Measurements from ENCODE around the gene THSD7A. TPM values are rescaled to one million over a fixed set of nuclear protein-coding genes. Genes with fewer than 3 reads are reported as not detected.
A peak's percentile ranks its signal among the peaks of the same experiment; 100 is the strongest.

THSD7A gene
- total RNA-seq, 2 experiments from 2014 or later: not detected

GRCh38 chr7:11466517-11467105, 365.4 kb downstream of the THSD7A start:
- Mint-ChIP-seq H3K27me3 (no peaks in the 10 kb centered on the region), H3K4me1 (ENCODE audit: low read depth) (no peaks in the 10 kb centered on the region), H3K27ac (no peak overlapping the region), H3K4me3 (no peak overlapping the region), H3K36me3 (ENCODE audit: low read depth) (no peaks in the 10 kb centered on the region), H3K9me3 (no peaks in the 10 kb centered on the region)
- intact Hi-C loops (cut with micrococcal nuclease): no loop called here
- TF ChIP-seq, protein P1, sequence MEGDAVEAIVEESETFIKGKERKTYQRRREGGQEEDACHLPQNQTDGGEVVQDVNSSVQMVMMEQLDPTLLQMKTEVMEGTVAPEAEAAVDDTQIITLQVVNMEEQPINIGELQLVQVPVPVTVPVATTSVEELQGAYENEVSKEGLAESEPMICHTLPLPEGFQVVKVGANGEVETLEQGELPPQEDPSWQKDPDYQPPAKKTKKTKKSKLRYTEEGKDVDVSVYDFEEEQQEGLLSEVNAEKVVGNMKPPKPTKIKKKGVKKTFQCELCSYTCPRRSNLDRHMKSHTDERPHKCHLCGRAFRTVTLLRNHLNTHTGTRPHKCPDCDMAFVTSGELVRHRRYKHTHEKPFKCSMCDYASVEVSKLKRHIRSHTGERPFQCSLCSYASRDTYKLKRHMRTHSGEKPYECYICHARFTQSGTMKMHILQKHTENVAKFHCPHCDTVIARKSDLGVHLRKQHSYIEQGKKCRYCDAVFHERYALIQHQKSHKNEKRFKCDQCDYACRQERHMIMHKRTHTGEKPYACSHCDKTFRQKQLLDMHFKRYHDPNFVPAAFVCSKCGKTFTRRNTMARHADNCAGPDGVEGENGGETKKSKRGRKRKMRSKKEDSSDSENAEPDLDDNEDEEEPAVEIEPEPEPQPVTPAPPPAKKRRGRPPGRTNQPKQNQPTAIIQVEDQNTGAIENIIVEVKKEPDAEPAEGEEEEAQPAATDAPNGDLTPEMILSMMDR (IDR thresholded peaks at IDR 0.05): no peak
- ChIA-PET CTCF (no interaction called here), POLR2A (no interaction called here)
- no peak for DNase-seq
- ATAC-seq: no peak

DNA sequence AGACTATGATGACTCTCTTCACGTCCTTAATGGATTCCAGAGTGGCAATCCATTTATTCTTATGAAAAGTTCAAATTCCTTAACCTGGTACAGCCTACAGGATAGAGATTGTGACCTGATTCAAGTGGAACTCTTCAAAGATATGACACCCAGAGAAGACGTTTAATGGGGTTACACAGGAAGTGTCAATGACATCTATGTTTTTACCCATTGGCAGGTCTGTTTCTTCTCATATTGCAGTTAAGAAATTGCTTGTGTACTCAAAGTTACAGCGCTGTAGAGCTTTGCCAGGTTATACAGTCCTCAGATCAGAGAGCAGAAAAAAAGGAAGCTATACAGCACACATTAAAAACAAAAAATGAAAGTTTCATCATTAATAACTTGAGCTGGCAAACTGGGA, 367.4 kb downstream of the THSD7A start:
- DNase-seq (no peak), ATAC-seq (no peak)
- Mint-ChIP-seq H3K27me3 (no peaks in the 10 kb centered on the region), H3K27ac (no peak overlapping the region), H3K36me3 (ENCODE audit: low read depth) (no peaks in the 10 kb centered on the region), H3K4me3 (no peak overlapping the region), H3K4me1 (ENCODE audit: low read depth) (no peaks in the 10 kb centered on the region), H3K9me3 (no peaks in the 10 kb centered on the region)
- POLR2A ChIA-PET: no interaction called here
- intact Hi-C loops (cut with micrococcal nuclease): no loop called here
- CTCF ChIA-PET: no interaction called here
- TF ChIP-seq, protein P1 (IDR thresholded peaks at IDR 0.05): no peak

GRCh38 chr7:11461946-11462345, 370.1 kb downstream of the THSD7A start:
- H3K4me1 Mint-ChIP-seq (ENCODE audit: low read depth): no peaks in the 10 kb centered on the region
- DNase-seq (no peak), ATAC-seq (no peak)
- CTCF ChIA-PET: no interaction called here
- POLR2A ChIA-PET: no interaction called here
- H3K4me3 Mint-ChIP-seq: no peak overlapping the region
- no peaks in the 10 kb centered on the region for H3K36me3 Mint-ChIP-seq (ENCODE audit: low read depth)
- TF ChIP-seq, protein P1 (IDR thresholded peaks at IDR 0.05): no peak
- H3K27me3 Mint-ChIP-seq: no peaks in the 10 kb centered on the region
- intact Hi-C loops (cut with micrococcal nuclease): no loop called here
- H3K9me3 Mint-ChIP-seq: no peaks in the 10 kb centered on the region
- no peak overlapping the region for H3K27ac Mint-ChIP-seq

GRCh38 chr7:11458736-11459483, 373.1 kb downstream of the THSD7A start:
- no peaks in the 10 kb centered on the region for H3K27me3 Mint-ChIP-seq
- ChIA-PET CTCF (no interaction called here), POLR2A (no interaction called here)
- TF ChIP-seq, protein P1 (IDR thresholded peaks at IDR 0.05): no peak
- no peaks in the 10 kb centered on the region for H3K9me3 Mint-ChIP-seq
- no peaks in the 10 kb centered on the region for H3K36me3 Mint-ChIP-seq (ENCODE audit: low read depth)
- no peak overlapping the region for H3K4me3 Mint-ChIP-seq
- H3K4me1 Mint-ChIP-seq (ENCODE audit: low read depth): no peaks in the 10 kb centered on the region
- H3K27ac Mint-ChIP-seq: no peak overlapping the region
- intact Hi-C loops (cut with micrococcal nuclease): no loop called here
- ATAC-seq (peak; percentile 42), DNase-seq (no peak)

GRCh38 chr7:11457419-11457818, 374.6 kb downstream of the THSD7A start:
- ChIA-PET POLR2A (no interaction called here), CTCF (no interaction called here)
- TF ChIP-seq, protein P1 (IDR thresholded peaks at IDR 0.05): no peak
- H3K4me1 Mint-ChIP-seq (ENCODE audit: low read depth): no peaks in the 10 kb centered on the region
- no peaks in the 10 kb centered on the region for H3K9me3 Mint-ChIP-seq
- H3K36me3 Mint-ChIP-seq (ENCODE audit: low read depth): no peaks in the 10 kb centered on the region
- no peak overlapping the region for H3K4me3 Mint-ChIP-seq
- DNase-seq: no peak
- no peak for ATAC-seq
- intact Hi-C loops (cut with micrococcal nuclease): no loop called here
- no peak overlapping the region for H3K27ac Mint-ChIP-seq
- H3K27me3 Mint-ChIP-seq: no peaks in the 10 kb centered on the region

Measured in activated CD8-positive, alpha-beta T cell treated with anti-CD3 and anti-CD28 coated beads for 36 hours (primary cell).